Kidney glomerular epithelial cell (primary cell): Measurements from ENCODE around the gene TRIO.

Experiments
- DNase-seq: peaks from one replicate; lab custom pipeline; 2025; lab: John Stamatoyannopoulos, UW

Gene TRIO

DNA sequence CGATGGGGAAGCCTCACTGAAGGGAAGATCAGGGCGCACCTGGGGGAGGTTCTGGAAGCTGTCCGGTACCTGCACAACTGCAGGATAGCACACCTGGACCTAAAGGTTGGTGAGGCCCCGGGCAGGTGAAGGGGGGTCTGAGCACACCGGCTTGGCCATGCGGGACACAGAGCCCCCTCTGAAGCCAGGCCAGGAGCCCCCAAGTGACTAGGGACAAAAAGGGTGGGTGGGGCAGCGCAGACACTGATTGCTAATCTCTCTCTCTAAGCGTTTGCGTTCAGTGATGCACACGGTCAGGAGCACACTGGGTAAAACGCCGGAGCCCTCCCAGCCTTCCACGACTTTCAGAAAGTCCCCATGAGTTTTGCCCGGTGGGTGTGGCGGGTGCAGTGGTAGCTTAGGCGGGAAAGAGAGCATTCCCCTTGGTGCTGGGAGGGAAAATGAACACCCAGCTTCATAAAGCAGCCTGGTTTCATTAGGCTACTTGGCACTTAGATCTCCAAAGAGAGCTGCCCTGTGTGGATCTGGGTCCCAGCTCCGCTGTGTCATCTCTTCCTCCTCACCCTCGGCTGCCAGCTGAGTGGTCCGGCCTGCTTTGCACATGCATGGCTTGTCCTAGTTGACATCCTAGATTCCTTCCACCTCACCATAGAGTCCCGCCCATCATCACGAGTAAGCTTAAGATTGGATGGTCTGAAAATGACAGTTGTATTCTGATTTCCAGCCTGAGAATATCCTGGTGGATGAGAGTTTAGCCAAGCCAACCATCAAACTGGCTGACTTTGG lies 364.2 kb downstream of the TRIO start:
- no peak for DNase-seq

DNA sequence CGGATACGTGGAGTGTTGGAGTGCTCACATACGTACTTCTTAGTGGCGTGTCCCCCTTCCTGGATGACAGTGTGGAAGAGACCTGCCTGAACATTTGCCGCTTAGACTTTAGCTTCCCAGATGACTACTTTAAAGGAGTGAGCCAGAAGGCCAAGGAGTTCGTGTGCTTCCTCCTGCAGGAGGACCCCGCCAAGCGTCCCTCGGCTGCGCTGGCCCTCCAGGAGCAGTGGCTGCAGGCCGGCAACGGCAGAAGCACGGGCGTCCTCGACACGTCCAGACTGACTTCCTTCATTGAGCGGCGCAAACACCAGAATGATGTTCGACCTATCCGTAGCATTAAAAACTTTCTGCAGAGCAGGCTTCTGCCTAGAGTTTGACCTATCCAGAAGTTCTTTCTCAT lies 364.9 kb downstream of the TRIO start:
- no peak for DNase-seq

- no peak for DNase-seq
Observed at GRCh38 chr5:14509556-14509955, 366.4 kb downstream of the TRIO start.

DNA sequence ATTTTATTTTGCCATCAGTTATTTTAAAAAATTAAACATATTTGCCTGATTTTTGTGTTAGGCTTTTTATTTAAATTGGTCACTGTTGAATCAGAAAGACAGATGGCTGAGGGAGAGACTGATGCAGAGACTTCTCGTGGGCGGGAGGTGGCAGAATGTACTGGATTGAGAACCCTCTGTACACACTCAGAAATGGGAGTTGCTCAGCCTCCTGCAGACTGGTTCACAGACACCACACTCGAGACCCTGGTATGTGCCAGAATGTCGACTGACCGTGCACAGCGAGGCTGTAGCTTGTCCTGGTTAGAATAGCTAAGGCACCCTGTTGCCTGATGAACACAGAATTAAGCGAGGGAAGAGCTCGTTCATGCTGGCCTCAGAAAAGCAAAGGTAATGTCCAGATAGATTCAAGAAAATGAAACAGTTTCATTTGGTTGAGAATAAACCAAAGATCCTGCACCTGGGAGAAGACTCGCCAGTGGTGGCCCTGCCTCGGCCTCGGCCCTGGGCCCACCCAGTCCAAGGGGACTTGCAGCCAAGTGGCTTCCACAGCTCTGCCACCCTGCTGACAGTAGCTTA lies 367.1 kb downstream of the TRIO start:
- DNase-seq, result no peak

- DNase-seq, result no peak
Observed at GRCh38 chr5:14510880-14511279, 367.7 kb downstream of the TRIO start.

DNA sequence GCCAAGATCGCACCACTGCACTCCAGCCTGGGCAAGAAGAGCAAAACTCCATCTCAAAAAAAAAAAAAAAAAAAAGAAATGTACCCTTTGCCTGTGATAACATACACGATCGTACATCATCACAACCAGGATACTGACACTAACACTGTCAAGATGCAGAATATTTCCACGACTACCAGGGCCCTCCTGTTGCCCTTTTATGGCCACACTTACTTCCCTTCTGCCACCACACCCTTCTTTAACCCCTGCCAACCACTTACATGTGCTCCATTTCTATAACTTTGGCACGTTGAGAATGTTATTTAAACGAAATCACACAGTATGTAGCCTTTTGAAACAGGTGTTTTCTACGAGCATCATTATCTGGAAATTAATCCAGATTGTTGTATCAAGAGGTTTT lies 369.4 kb downstream of the TRIO start:
- no peak for DNase-seq

DNA sequence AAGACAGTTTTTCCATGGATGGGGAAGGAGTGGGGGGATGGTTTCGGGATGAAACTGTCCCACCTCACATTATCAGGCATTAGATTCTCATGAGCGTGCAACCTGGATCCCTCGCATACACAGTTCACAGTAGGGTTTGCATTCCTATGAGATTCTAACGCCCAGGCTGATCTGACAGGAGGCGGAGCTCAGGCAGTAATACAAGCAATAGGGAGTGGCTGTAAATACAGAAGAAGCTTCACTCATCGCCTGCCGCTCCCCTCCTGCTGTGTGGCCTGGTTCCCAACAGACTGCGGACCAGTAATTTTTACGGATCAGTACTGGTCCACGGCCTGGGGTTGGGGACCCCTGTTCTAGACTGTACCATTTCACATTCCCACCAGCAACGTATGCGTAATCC lies 370.1 kb downstream of the TRIO start:
- no peak for DNase-seq

- no peak for DNase-seq
Observed at GRCh38 chr5:14516901-14517300, 373.8 kb downstream of the TRIO start.

DNA sequence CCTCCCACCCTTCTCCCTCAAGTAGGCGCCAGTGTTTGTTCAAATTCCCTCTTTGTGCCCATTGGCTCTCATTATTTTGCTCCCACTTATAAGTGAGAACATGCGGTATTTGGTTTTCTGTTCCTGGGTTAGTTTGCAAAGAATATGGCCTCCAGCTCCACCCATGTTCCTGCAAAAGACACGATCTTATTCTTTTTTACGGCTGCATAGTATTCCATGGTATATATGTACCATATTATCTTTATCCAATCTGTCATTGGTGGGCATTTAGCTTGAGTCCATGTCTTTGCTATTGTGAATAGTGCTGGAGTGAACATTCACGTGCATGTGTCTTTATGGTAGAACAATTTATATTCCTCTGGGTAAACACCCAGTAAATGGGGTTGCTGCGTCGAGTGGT lies 375.5 kb downstream of the TRIO start:
- DNase-seq, result no peak

- no peak for DNase-seq
Observed at GRCh38 chr5:14521748-14522147, 378.6 kb downstream of the TRIO start.

GRCh38 chr5:14522721-14523120 lies 379.6 kb downstream of the TRIO start:
- no peak for DNase-seq

DNA sequence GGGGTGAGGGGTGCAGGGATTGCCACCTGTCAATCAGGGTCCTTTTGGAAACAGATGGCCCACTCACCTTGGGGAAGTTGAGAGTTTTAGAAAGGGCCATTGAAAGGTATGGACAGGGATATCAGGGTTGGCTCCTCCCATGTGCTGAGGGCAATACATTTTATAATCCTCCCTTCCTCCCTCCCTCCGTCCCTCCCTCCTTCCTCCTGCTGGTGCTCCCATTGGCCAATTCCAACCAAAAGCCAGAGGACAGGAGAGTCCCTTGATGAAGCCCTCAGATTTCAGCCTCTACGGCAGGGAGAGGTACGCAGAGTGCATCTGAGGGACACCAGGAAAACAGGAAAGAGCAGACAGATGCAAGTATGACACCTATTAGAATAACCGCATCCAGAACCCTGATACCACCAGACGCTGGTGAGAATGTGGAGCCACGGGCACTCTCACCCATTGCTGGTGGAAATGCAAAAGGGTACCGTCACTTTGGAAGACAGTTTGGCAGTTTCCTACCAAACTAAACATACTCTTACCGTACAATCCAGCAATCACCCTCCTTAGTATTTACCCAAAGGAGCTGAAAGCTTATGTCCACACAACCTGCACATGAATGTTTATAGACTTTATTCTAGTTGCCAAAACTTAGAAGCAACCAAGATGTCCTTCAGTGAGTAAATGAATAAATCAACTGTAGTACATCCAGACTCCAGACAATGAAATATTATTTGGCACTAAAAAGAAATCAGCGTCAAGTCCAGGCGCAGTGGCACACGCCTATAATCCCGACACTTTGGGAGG lies 380.3 kb downstream of the TRIO start:
- no peak for DNase-seq

- no peak for DNase-seq
Observed at GRCh38 chr5:14525397-14525796, 382.3 kb downstream of the TRIO start.

DNA sequence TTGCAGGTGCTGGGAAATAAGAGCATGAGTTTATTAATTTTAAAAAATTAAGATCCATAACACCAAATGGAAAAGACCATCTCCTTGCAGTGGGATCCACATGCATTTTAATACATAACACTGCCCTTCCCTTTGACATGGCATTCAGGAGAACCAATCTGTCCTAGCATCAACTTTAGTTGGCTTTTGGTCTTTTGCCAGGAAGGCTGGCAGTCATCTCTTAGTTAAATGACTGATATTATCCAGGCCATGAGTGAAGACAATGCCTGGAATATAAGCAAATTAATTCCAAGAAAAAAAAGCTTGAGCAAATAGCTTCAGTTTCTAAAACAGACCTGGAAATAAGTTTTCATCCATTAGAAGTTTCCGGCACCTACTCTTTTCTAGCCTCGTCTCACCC lies 383.4 kb downstream of the TRIO start:
- no peak for DNase-seq

DNA sequence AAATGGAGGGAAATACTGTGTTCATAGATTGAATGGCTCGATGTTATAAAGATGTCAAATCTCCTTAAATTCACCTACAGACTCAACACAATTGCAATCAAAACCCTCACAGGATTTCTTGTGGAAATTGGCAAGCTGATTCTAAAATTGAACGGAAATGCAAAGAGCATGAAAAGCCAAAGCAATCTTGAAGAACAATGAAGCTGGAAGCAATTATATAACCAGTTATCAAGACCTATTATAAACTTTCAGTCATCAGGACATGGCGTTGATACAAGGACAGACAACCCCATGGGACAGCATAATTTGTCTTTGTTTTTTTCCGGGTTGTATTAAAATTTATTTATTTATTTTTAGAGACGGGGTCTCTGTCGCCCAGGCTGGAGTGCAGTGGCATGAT lies 385.0 kb downstream of the TRIO start:
- DNase-seq, result no peak

GRCh38 chr5:14528926-14529325 lies 385.8 kb downstream of the TRIO start:
- no peak for DNase-seq

DNA sequence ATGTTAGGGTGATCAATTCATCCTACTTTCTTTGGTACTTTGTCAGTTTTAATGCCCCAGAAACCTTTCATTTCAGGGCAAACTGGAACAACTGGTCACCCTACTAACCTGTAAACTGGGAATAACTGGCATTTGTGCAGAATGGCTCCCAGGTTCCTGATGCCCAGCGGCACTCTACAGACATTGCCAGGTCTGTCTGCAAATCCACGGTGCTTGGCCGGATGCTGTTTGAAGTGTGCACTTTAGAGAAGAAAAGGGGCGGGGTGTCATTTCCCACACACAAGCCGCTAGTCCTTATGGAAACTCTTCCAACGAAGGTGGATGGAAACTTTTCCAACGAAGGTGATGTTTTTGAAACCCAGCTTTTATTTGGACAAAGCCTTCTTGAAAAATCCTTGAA lies 388.5 kb downstream of the TRIO start:
- DNase-seq, result no peak

DNA sequence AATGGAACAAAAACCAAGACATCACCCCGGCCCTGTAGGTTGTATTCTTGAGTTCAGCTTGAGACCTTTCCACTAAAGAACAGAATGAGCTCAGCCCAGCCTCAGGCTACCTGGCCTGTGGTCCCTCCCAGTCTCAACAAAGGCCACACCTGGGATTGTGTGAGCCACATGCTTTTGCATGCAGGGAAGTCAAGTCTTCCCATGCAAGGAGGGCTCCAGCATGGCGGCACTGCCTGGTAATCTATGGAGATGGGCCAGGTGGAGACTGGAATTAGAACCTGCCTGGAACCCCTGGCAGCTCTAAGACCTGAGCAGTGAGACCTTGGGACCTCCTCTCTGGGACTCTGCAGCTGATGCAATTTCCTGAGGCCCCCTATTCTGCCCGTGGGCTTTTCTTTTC lies 389.0 kb downstream of the TRIO start:
- DNase-seq, result no peak

GRCh38 chr5:14534773-14535172 lies 391.6 kb downstream of the TRIO start:
- DNase-seq, result no peak

DNA sequence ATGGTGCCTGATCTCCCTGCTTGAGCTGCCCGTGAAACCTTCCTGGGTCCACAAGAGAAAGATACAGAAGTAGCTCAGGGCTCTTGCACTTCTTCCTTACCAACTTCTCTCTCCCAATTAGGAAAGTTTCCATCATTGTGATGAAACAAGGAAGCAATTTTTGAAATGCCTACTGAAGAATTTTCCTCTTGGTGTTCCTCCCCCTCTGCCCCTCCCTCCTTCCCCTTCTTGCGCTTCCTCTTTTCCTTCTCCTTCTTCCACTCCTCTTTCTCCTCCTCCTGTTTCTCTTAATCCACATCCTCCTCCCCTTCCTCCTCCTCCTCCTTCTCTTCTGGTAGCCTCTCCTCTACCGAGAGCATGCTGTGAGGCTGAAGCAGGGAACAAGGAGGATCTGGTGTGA lies 402.2 kb downstream of the TRIO start:
- DNase-seq, result no peak

- DNase-seq, result no peak
Observed at GRCh38 chr5:14545862-14546261, 402.7 kb downstream of the TRIO start.

DNA sequence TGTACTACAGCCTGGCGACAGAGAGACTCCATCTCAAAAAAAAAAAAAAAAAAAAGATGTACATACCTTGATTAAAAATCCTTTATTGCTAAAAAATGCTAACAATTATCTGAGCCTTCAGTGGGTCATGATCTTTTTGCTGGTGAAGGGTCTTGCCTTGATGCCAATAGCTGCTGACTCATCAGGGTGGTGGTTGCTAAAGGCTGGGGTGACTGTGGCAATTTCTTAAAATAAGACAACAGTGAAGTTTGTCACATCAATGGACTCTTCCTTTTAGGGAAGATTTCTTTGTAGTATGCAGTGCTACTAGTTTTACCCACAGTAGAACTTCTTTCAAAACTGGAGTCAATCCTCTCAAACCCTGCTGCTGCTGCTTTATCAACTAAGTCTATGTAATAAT lies 404.5 kb downstream of the TRIO start:
- DNase-seq, result no peak

DNA sequence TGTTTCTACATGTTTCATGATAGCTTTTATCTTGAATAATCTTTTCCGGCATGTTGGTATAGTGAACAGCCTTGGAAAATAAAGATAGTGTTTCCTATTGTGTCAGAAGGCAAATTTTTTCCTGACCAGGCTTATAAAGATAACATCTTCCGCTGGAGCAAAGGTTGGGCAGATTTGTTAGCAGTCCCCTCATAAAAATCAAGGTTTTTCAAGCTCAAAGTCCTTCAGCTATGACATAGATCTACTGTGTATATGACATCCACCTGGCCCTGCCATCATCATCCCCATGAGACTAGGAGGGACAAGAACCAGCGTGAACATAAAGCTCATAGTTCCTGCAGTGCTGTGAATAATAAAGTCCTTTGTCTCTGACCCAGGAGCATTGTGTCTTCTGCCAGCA lies 408.1 kb downstream of the TRIO start:
- DNase-seq, result no peak
